ENCODE results near the gene F10. TPM values are rescaled to one million over a fixed set of nuclear protein-coding genes. Genes with fewer than 3 reads are reported as not detected.

F10 gene
- total RNA-seq, 4 donors from 2014 or later: 4.1 to 22.5 (median 11.8) TPM

- Histone ChIP-seq H3K4me3 (no peak overlapping the region), H3K27me3 (no peaks in the 10 kb centered on the region), H3K27ac (no peak overlapping the region), H3K9me3 (no peaks in the 10 kb centered on the region), H3K4me1 (peaks cover 0 to 17% (median 11%) of the 10 kb centered on the region in 4 donors), H3K36me3 (no peaks in the 10 kb centered on the region)
- no peak for DNase-seq
- TF ChIP-seq POLR2A (IDR thresholded peaks at IDR 0.05) (no peak), CTCF (IDR thresholded peaks at IDR 0.05) (no peak)
Measured at GRCh38 chr13:113155982-113156655, 33.5 kb downstream of the F10 start.

- H3K9me3 ChIP-seq: no peaks in the 10 kb centered on the region
- no peak overlapping the region for H3K27ac ChIP-seq
- H3K27me3 ChIP-seq: no peaks in the 10 kb centered on the region
- no peak overlapping the region for H3K4me3 ChIP-seq
- TF ChIP-seq POLR2A (IDR thresholded peaks at IDR 0.05) (no peak), CTCF (IDR thresholded peaks at IDR 0.05) (no peak)
- H3K36me3 ChIP-seq: no peaks in the 10 kb centered on the region
- peaks cover 0 to 11% (median 8%) of the 10 kb centered on the region in 4 donors for H3K4me1 ChIP-seq
- peak in 1 of 3 donors; percentile 7 for DNase-seq
Measured at GRCh38 chr13:113157206-113157928, 34.8 kb downstream of the F10 start.

GRCh38 chr13:113157929-113158747 is 35.5 kb downstream of the F10 start, which contains the start of gene PROZ:
Gene PROZ (plus strand): TSS chr13:113158648. CDS start chr13:113158661, 13 bp downstream.
- peaks cover 0 to 5% (median 4%) of the 10 kb centered on the region in 4 donors for H3K4me1 ChIP-seq
- peaks cover 0 to 4% of the 10 kb centered on the region in 2 donors for H3K27me3 ChIP-seq
- H3K27ac ChIP-seq: no peak within 1 kb of the TSS
- H3K4me3 ChIP-seq: no peak within 1 kb of the TSS
- no peak for TF ChIP-seq POLR2A (IDR thresholded peaks at IDR 0.05)
- no peak for TF ChIP-seq CTCF (IDR thresholded peaks at IDR 0.05)
- DNase-seq: peak in 1 of 3 donors; percentile 10
- no peaks in the 10 kb centered on the region for H3K36me3 ChIP-seq
- H3K9me3 ChIP-seq: no peaks in the 10 kb centered on the region

- no peak for TF ChIP-seq POLR2A (IDR thresholded peaks at IDR 0.05)
- TF ChIP-seq CTCF (IDR thresholded peaks at IDR 0.05): no peak
- Histone ChIP-seq H3K9me3 (no peaks in the 10 kb centered on the region), H3K4me3 (no peak overlapping the region), H3K27ac (no peak overlapping the region), H3K4me1 (no peaks in the 10 kb centered on the region), H3K27me3 (peaks cover 0 to 4% of the 10 kb centered on the region in 2 donors), H3K36me3 (no peaks in the 10 kb centered on the region)
- DNase-seq: no peak
Measured at GRCh38 chr13:113158946-113159345, 36.3 kb downstream of the F10 start.

- no peaks in the 10 kb centered on the region for H3K36me3 ChIP-seq
- DNase-seq: no peak
- TF ChIP-seq POLR2A (IDR thresholded peaks at IDR 0.05) (no peak), CTCF (IDR thresholded peaks at IDR 0.05) (no peak)
- H3K4me1 ChIP-seq: no peaks in the 10 kb centered on the region
- H3K27ac ChIP-seq: no peak overlapping the region
- no peaks in the 10 kb centered on the region for H3K9me3 ChIP-seq
- no peak overlapping the region for H3K4me3 ChIP-seq
- H3K27me3 ChIP-seq: peaks cover 0 to 4% of the 10 kb centered on the region in 2 donors
Measured at GRCh38 chr13:113159701-113160100, 37.1 kb downstream of the F10 start.
